H9 (cell line): ENCODE results near the gene ATE1. TPM values are rescaled to one million over a fixed set of nuclear protein-coding genes. Genes with fewer than 3 reads are reported as not detected.
"Not testable (repeated sequence)": the region's sequence is repeated elsewhere in the genome, so short reads cannot be mapped to it uniquely, and the experiment has no call there.

Experiments used
- DNase-seq: peaks from one replicate; pipeline ENCODE4 v3.0.0-alpha.2; 2017
- H2AFZ ChIP-seq: one replicate; pipeline ENCODE4 v1.6.1; 2013; ENCODE audit warnings: mild to moderate bottlenecking, low read length, control low read depth, moderate library complexity
- H2AK5ac ChIP-seq: 2 replicates; pipeline ENCODE4 v1.6.1; 2013; ENCODE audit warnings: low read length, control low read depth, mixed read lengths; ENCODE audit not compliant: insufficient read length
- H2BK120ac ChIP-seq: one replicate; pipeline ENCODE4 v1.6.1; 2013; ENCODE audit warnings: low read depth, mild to moderate bottlenecking, low read length, control low read depth, inconsistent platforms; ENCODE audit not compliant: poor library complexity, severe bottlenecking
- H2BK12ac ChIP-seq: 2 replicates; pipeline ENCODE4 v1.6.1; 2013; ENCODE audit warnings: low read length, control low read depth, mixed read lengths, low read depth; ENCODE audit not compliant: insufficient read length
- H2BK15ac ChIP-seq: 2 replicates; pipeline ENCODE4 v1.6.1; 2013; ENCODE audit warnings: low read depth, low read length, control low read depth
- H2BK20ac ChIP-seq: one replicate; pipeline ENCODE4 v1.6.1; 2013; ENCODE audit warnings: low read depth, mild to moderate bottlenecking, low read length, control low read depth, inconsistent platforms; ENCODE audit not compliant: poor library complexity, severe bottlenecking
- H2BK5ac ChIP-seq: 2 replicates; pipeline ENCODE4 v1.6.1; 2013; ENCODE audit warnings: low read length, control low read depth, mixed read lengths; ENCODE audit not compliant: insufficient read length
- H3K14ac ChIP-seq: 2 replicates; pipeline ENCODE4 v1.6.1; 2013; ENCODE audit warnings: low read length, control low read depth; ENCODE audit not compliant: insufficient read depth
- H3K18ac ChIP-seq: 2 replicates; pipeline ENCODE4 v1.6.1; 2013; ENCODE audit warnings: low read depth, mild to moderate bottlenecking, mixed read lengths, low read length, control low read depth; ENCODE audit not compliant: insufficient read length
- H3K23ac ChIP-seq: 2 replicates; pipeline ENCODE4 v1.6.1; 2013; ENCODE audit warnings: low read length, control low read depth, mixed read lengths, low read depth; ENCODE audit not compliant: insufficient read length
- H3K23me2 ChIP-seq: 2 replicates; pipeline ENCODE4 v1.6.1; 2013; ENCODE audit warnings: low read depth, mild to moderate bottlenecking, mixed read lengths, low read length, control low read depth; ENCODE audit not compliant: insufficient read length, poor library complexity, severe bottlenecking
- H3K27ac ChIP-seq: 2 replicates; pipeline ENCODE4 v1.5.1; 2013; ENCODE audit warnings: low read length, control low read depth, mixed read lengths, low read depth; ENCODE audit not compliant: insufficient read length
- H3K27me3 ChIP-seq: 2 replicates; pipeline ENCODE4 v1.6.1; 2013; ENCODE audit warnings: low read length, control low read depth, inconsistent platforms; ENCODE audit not compliant: insufficient read depth
- H3K4ac ChIP-seq: 2 replicates; pipeline ENCODE4 v1.6.1; 2013; ENCODE audit warnings: low read depth, mild to moderate bottlenecking, control low read depth, inconsistent platforms, low read length, moderate library complexity
- H3K4me1 ChIP-seq: 2 replicates; pipeline ENCODE4 v1.6.1; 2013; ENCODE audit warnings: low read length, control low read depth, inconsistent platforms; ENCODE audit not compliant: insufficient read depth
- H3K4me2 ChIP-seq: 2 replicates; pipeline ENCODE4 v1.6.1; 2013; ENCODE audit warnings: low read length, control low read depth, mixed read lengths; ENCODE audit not compliant: insufficient read length, insufficient read depth
- H3K56ac ChIP-seq: 2 replicates; pipeline ENCODE4 v1.6.1; 2013; ENCODE audit warnings: low read depth, mild to moderate bottlenecking, mixed read lengths, low read length, control low read depth; ENCODE audit not compliant: insufficient read length
- H3K79me1 ChIP-seq: 2 replicates; pipeline ENCODE4 v1.6.1; 2013; ENCODE audit warnings: low read depth, mild to moderate bottlenecking, moderate library complexity, low read length, control low read depth, inconsistent platforms; ENCODE audit not compliant: insufficient read depth, poor library complexity, severe bottlenecking
- H3K79me2 ChIP-seq: 2 replicates; pipeline ENCODE4 v1.6.1; 2013; ENCODE audit warnings: low read length, control low read depth, inconsistent platforms; ENCODE audit not compliant: insufficient read depth
- H3K9ac ChIP-seq: 2 replicates; pipeline ENCODE4 v1.6.1; 2013; ENCODE audit warnings: low read length, control low read depth, mixed read lengths; ENCODE audit not compliant: insufficient read length; ENCODE audit errors: extremely low read depth
- H3K9me3 ChIP-seq: one replicate; pipeline ENCODE4 v1.6.1; 2013; ENCODE audit warnings: low read depth, low read length, inconsistent platforms; ENCODE audit not compliant: control insufficient read depth
- H3T11ph ChIP-seq: one replicate; pipeline ENCODE4 v1.6.1; 2013; ENCODE audit warnings: mild to moderate bottlenecking, low read length, control low read depth, inconsistent platforms
- H4K20me1 ChIP-seq: one replicate; pipeline ENCODE4 v1.6.1; 2013; ENCODE audit not compliant: control insufficient read depth, insufficient read length, insufficient read depth
- H4K5ac ChIP-seq: 2 replicates; pipeline ENCODE4 v1.6.1; 2013; ENCODE audit warnings: low read depth, mild to moderate bottlenecking, mixed read lengths, low read length, control low read depth; ENCODE audit not compliant: insufficient read length
- H4K8ac ChIP-seq: replicated peaks from 2 replicates; pipeline ENCODE4 v1.6.1; 2013; ENCODE audit warnings: low read length, control low read depth, mixed read lengths, low read depth; ENCODE audit not compliant: insufficient read length
- H4K91ac ChIP-seq: 2 replicates; pipeline ENCODE4 v1.6.1; 2013; ENCODE audit warnings: low read depth, mild to moderate bottlenecking, moderate library complexity, mixed read lengths, low read length, control low read depth; ENCODE audit not compliant: insufficient read length
- H3K27ac Mint-ChIP-seq, 3 experiments: 2 replicates in 2 of 3; 3 replicates in 1 of 3; pipeline ENCODE4 v1.8.0; 2020 to 2021; ENCODE audit warnings: mixed read lengths in 3 of 3, mild to moderate bottlenecking in 1 of 3, moderate library complexity in 1 of 3
- H3K27me3 Mint-ChIP-seq: 2 replicates; pipeline ENCODE4 v1.8.0; 2021; ENCODE audit warnings: low read depth, mild to moderate bottlenecking, moderate library complexity, mixed read lengths
- H3K36me3 Mint-ChIP-seq, 3 experiments: 2 replicates in 2 of 3; 3 replicates in 1 of 3; pipeline ENCODE4 v1.8.0; 2020 to 2021; ENCODE audit warnings: low read depth in 3 of 3, mixed read lengths in 3 of 3; ENCODE audit not compliant: insufficient read depth in 1 of 3
- H3K4me1 Mint-ChIP-seq, 2 experiments: 2 replicates each; pipeline ENCODE4 v1.8.0; 2020; ENCODE audit warnings: mixed read lengths in 2 of 2
- H3K4me3 Mint-ChIP-seq, 2 experiments: 2 replicates in 1 of 2; 3 replicates in 1 of 2; pipeline ENCODE4 v1.8.0; 2020 to 2021; ENCODE audit warnings: mild to moderate bottlenecking in 2 of 2, mixed read lengths in 2 of 2, moderate library complexity in 1 of 2
- H3K9me3 Mint-ChIP-seq, 2 experiments: 2 replicates in 1 of 2; 3 replicates in 1 of 2; pipeline ENCODE4 v1.8.0; 2020; ENCODE audit warnings: mild to moderate bottlenecking in 2 of 2, mixed read lengths in 2 of 2, moderate library complexity in 1 of 2
- CTCF ChIP-seq: fragments of 200-600 bp; sonication (generic); conservative IDR thresholded peaks from 3 replicates; pipeline ENCODE4 v1.8.0; 2021; ENCODE audit warnings: antibody characterized with exemption, mild to moderate bottlenecking
- WGBS: extraction: QIAGEN DNeasy Blood & Tissue Kit; methylation state at CpG from one replicate; pipeline ENCODE4 v1.1.7; 2013; ENCODE audit warnings: missing lambda C conversion rate, low lambda C conversion rate, mixed read lengths; ENCODE audit not compliant: insufficient read length; ENCODE audit errors: extremely low coverage; 5-methylcytosine and 5-hydroxymethylcytosine counted together
- total RNA-seq: library from RNA; stranded (reverse); gene quantifications from 2 replicates; pipeline ENCODE4 v1.2.1, GENCODE V29; 2021

ATE1 gene
- total RNA-seq, 1 experiment from 2014 or later, result 29.0 TPM

- H4K5ac ChIP-seq, result no peak overlapping the region
- H3K27me3 ChIP-seq, result no peaks in the 10 kb centered on the region
- no peaks in the 10 kb centered on the region for H3K79me2 ChIP-seq
- no peak overlapping the region for H3K23ac ChIP-seq
- peaks cover 3 to 4% of the 10 kb centered on the region in 2 experiments; a peak in 3 of 5 replicates for H3K9me3 Mint-ChIP-seq
- peaks cover 3% of the 10 kb centered on the region for H3K27me3 Mint-ChIP-seq
- no peak overlapping the region for H2AFZ ChIP-seq
- no peak overlapping the region for H3K9ac ChIP-seq
- H2BK5ac ChIP-seq, result no peak overlapping the region
- no peak for TF ChIP-seq CTCF
- H3K4ac ChIP-seq, result no peak overlapping the region
- H3T11ph ChIP-seq, result no peak overlapping the region
- H3K27ac Mint-ChIP-seq, result no peak overlapping the region
- no peak overlapping the region for H4K8ac ChIP-seq
- H3K4me1 ChIP-seq, result no peaks in the 10 kb centered on the region
- DNase-seq, result no peak
- H2BK120ac ChIP-seq, result no peak overlapping the region
- H3K27ac ChIP-seq, result no peak overlapping the region
- no peak overlapping the region for H2BK15ac ChIP-seq
- H4K20me1 ChIP-seq, result no peaks in the 10 kb centered on the region
- no peak overlapping the region for H3K4me2 ChIP-seq
- H3K36me3 Mint-ChIP-seq, result 0 out of 7 replicates have a peak, but pooled peaks cover 0 to 3% (median 0%) of the 10 kb centered on the region in 3 experiments
- no peak overlapping the region for H3K56ac ChIP-seq
- H3K14ac ChIP-seq, result no peak overlapping the region
- H3K9me3 ChIP-seq, result no peaks in the 10 kb centered on the region
- no peak overlapping the region for H3K4me3 Mint-ChIP-seq
- H2AK5ac ChIP-seq, result no peak overlapping the region
- no peak overlapping the region for H2BK12ac ChIP-seq
- WGBS, result no CpG with 5 or more reads among the region's 1 CpG
- H4K91ac ChIP-seq, result no peak overlapping the region
- no peaks in the 10 kb centered on the region for H3K79me1 ChIP-seq
- peaks cover 13 to 15% of the 10 kb centered on the region in 2 experiments for H3K4me1 Mint-ChIP-seq
- no peaks in the 10 kb centered on the region for H3K23me2 ChIP-seq
- no peak overlapping the region for H3K18ac ChIP-seq
- H2BK20ac ChIP-seq, result no peak overlapping the region
Observed at GRCh38 chr10:121700416-121700815, 227.4 kb downstream of the ATE1 start.

DNA sequence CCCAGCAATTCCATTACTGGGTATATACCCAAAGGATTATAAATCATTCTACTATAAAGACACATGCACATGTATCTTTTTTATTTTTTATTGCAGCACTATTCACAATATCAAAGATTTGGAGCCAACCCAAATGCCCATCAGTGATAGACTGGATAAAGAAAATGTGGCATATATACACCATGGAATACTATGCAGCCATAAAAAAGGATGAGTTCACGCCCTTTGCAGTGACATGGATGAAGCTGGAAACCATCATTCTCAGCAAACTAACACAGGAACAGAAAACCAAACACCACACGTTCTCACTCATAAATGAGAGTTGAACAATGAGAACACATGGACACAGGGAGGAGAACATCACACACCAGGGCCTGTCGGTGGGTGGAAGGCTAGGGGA is 228.1 kb downstream of the ATE1 start:
- not testable (repeated sequence) for H3K79me2 ChIP-seq, H3K4me3 Mint-ChIP-seq, H3K27me3 ChIP-seq, H3K18ac ChIP-seq, H3K23ac ChIP-seq, H3K9me3 Mint-ChIP-seq, H3K4ac ChIP-seq, H3K27ac Mint-ChIP-seq, DNase-seq, H2BK120ac ChIP-seq, H3K4me1 ChIP-seq, H3K9me3 ChIP-seq, H2BK15ac ChIP-seq, H3K56ac ChIP-seq, H4K20me1 ChIP-seq, H3K4me2 ChIP-seq, H4K91ac ChIP-seq, H2BK12ac ChIP-seq, H3K27me3 Mint-ChIP-seq, H2BK20ac ChIP-seq, H2BK5ac ChIP-seq, H3K9ac ChIP-seq, H3K36me3 Mint-ChIP-seq, H3T11ph ChIP-seq, H2AFZ ChIP-seq, H4K5ac ChIP-seq, H3K23me2 ChIP-seq, H3K27ac ChIP-seq, H2AK5ac ChIP-seq, H3K79me1 ChIP-seq, H4K8ac ChIP-seq, H3K14ac ChIP-seq
- peaks cover 18 to 22% of the 10 kb centered on the region in 2 experiments for H3K4me1 Mint-ChIP-seq
- WGBS, result no CpG with 5 or more reads among the region's 3 CpGs
